RWPE1 (cell line): Measurements from ENCODE around the gene LRFN4.

Source experiments
- CTCF ChIA-PET: fragments of 350-600 bp; sonication (Branson Sonifier 250); formaldehyde crosslinking; extraction: SDS; loops from one replicate; lab custom pipeline; 2021; lab: Yijun Ruan, JAX
- POLR2A ChIA-PET: fragments of 400-600 bp; formaldehyde crosslinking; extraction: SDS; loops from one replicate; lab custom pipeline; 2020; ENCODE audit warnings: antibody characterized with exemption; ENCODE audit not compliant: low non-redundant PET; lab: Yijun Ruan, JAX
- DNase-seq: peaks from one replicate; pipeline ENCODE4 v3.0.0; 2012; ENCODE audit warnings: low spot score
- H3K27ac ChIP-seq: fragments of 450-650 bp; 2 replicates; pipeline ENCODE4 v1.5.1; 2017
- TF ChIP-seq, protein P1 (sequence below): fragments of 450-650 bp; conservative IDR thresholded peaks from 2 replicates; pipeline ENCODE4 v1.5.1; 2017; ENCODE audit warnings: low read depth, mild to moderate bottlenecking

The LRFN4 gene

DNA sequence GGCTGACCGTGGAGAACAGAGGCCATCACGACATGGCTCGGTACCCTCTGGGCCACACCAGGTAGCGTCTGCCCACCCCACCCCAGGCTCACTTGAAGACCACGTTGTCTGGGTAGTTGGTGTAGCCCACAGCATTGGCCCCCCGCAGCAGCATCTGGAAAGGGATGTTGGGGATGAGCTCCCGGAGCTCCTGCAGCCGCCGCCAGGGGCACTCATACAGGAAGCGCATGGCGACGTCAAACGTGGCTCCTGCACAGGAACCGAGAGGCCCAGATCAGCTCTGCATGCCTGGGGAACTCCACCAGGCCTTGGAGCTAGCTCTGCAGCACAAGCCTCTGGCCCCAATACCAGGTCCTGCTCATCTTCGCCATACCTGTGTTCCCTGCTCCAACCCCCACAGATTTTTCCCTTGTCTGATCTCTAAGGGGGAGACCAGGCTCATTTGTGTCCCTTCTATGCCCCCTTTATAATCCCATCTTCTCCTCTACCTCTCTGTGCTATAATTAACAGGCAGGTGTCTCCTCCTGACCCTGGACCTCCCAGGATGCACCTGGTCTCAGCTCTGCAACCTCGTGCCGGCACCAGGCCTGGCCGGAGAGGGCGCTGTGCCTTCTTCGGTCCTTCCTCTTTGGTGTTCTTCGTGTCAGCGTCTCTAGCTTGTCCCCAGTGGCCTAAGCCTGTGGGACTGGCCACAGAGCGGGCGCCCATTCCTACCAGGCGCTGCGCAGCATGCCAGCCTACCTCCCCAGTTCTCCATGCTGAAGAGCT, 5.0 kb upstream of the LRFN4 start:
- no peak for DNase-seq
- ChIA-PET CTCF (interaction anchor here (0.5 kb wide), 2 partner anchors 169 to 195 kb away, joined by 4 read pairs; no protein-coding TSS in a partner anchor), POLR2A (no interaction called here)
- H3K27ac ChIP-seq = peak overlapping the region; percentile 26
- TF ChIP-seq, protein P1, sequence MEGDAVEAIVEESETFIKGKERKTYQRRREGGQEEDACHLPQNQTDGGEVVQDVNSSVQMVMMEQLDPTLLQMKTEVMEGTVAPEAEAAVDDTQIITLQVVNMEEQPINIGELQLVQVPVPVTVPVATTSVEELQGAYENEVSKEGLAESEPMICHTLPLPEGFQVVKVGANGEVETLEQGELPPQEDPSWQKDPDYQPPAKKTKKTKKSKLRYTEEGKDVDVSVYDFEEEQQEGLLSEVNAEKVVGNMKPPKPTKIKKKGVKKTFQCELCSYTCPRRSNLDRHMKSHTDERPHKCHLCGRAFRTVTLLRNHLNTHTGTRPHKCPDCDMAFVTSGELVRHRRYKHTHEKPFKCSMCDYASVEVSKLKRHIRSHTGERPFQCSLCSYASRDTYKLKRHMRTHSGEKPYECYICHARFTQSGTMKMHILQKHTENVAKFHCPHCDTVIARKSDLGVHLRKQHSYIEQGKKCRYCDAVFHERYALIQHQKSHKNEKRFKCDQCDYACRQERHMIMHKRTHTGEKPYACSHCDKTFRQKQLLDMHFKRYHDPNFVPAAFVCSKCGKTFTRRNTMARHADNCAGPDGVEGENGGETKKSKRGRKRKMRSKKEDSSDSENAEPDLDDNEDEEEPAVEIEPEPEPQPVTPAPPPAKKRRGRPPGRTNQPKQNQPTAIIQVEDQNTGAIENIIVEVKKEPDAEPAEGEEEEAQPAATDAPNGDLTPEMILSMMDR = no peak

DNA sequence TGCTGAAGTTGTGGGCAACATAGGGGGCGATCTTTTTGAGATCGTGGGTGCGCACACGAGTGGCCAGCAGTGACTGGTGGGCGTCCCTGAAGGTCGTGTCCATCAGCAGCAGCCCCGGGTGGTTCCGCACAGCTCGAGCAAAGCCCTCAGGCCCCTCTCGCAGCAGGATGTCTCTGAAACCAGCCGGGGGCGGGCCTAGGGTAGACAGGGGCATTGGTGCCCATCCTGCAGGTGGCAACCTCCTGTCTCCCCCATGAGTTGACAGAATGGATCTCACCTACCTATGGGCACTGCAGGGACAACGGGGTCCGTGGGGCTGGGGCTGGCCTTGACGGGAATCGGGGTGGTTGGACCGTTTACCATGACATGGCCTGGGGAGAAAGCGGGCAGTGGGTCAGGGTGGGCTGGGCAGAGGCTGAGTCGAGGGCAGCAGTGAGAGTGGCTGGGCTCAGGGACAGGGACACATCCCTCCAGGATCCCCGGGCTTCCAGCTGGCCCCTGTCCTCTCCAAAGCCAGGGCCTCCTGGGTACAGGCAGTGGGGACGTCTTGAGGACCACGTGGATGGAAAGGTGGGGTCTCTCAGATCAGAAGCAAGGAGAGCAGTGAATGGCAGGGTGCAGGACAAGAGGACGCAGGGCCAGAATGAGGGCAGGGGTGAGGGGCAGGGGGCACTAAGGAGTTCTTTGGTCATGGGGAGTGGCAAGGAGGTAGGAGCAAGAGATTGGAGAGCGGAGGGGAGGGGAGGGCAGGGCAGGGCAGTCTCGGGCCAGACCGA, 4.2 kb upstream of the LRFN4 start:
- TF ChIP-seq, protein P1 = no peak
- ChIA-PET CTCF (no interaction called here), POLR2A (no interaction called here)
- no peak for DNase-seq
- H3K27ac ChIP-seq = peak overlapping the region; percentile 94

DNA sequence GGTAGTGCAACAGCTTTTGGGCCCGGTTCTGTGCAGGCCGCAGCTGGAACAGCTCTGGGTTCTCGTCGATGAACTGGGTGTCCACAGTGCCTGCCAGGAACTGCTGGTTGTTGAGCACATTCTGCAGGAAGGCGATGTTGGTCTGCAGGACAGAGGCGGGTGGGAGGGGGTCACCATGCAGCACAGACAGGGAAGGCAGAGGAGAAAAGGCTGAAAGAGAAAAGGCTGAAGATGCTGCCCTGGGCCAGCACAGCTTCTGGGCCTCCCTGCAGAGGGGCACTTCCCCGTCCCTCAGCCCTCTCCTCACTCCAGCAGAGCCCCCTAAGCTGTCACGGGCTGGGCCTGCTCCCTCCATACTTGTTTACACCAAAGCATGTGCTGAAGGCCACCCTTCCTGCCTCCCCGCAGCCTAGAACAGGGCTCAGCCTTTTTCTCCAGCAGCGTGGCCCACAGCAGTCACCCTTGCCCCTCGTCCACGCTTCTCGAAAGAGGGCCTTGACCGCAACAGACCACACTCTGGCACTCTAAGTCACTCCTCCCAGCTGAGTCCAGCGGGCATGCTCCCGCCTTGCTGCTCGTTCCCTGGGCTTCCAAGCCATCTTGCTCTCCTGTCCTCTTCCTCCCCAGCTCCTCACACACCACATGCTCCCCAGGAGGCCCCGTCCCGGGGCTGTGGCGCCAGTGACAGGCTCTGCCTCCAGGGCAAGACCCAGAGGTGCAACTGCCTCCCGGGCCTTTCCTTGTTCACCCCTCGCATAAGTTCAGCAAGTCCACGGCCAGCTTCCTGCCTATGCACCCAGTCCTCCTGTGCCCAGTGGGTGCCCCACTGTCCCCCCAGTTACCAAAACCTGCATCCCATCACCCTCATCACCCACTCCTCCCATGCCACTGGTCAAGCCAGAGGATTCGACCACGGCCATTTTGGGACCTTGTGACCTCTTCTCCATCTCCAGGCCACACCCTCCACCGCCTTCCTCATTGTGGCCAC, 3.3 kb upstream of the LRFN4 start:
- ChIA-PET CTCF (no interaction called here), POLR2A (no interaction called here)
- peak overlapping the region; percentile 94 for H3K27ac ChIP-seq
- TF ChIP-seq, protein P1 = no peak
- no peak for DNase-seq

DNA sequence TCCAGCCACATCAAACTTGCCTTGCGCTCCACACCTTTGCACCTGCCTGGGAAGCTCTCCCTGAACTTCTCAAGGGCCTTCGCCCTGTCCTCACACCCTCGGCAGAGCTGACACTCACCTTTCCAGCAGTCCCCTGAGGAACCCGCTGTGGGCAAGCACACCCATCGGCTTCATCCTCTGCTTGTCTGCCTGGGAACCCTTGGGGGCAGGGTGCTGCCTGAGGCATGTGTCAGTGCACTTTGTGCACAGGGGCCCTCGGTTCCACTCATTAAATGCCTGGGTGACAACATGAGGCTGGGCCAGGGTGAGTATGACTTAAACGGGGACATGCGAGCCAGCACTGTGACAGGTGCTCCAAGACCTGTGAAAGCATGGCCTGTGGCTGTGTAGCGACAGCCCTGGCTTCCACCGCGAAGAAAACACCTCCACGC, 2.6 kb upstream of the LRFN4 start:
- DNase-seq = no peak
- ChIA-PET CTCF (interaction anchor here (0.9 kb wide), 1 partner anchor 546 kb away, joined by 5 read pairs; no protein-coding TSS in a partner anchor), POLR2A (no interaction called here)
- peak overlapping the region; percentile 94 for H3K27ac ChIP-seq
- TF ChIP-seq, protein P1 = no peak

DNA sequence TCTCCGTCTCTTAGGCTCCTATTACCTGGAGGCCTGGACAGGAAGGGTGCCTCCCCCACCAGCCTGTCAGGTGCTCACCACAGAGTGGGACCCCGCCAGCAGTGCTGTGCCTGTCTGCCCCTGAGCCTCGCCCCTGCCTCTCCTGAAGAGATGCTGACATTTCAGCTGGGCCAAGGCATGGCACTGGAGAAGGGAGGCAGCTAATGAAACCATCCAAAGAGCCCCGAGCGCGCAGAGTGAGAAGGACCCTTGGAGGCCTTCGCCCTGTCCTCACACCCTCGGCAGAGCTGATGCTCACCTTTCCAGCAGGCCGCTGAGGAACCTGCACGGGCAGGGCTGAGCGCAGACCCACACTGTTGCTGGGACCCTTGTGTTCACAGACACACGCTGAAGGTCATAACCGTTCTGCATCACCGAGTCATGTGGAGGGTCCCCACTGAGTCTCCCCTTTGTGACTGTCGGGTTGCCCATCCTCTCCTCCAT, 2.1 kb upstream of the LRFN4 start:
- TF ChIP-seq, protein P1 = no peak
- peak overlapping the region; percentile 94 for H3K27ac ChIP-seq
- POLR2A ChIA-PET = no interaction called here
- DNase-seq = no peak
- CTCF ChIA-PET = interaction anchor here (0.9 kb wide), 1 partner anchor 545 kb away, joined by 5 read pairs; no protein-coding TSS in a partner anchor
